NCI-H187 treated with DMSO at 0.1 percent for 48 hours (cell line): ENCODE measurements around the gene NKX1-2.

Experiments used
- DNase-seq: peaks from one replicate; lab custom pipeline; 2025; lab: John Stamatoyannopoulos, UW

The NKX1-2 gene

DNA sequence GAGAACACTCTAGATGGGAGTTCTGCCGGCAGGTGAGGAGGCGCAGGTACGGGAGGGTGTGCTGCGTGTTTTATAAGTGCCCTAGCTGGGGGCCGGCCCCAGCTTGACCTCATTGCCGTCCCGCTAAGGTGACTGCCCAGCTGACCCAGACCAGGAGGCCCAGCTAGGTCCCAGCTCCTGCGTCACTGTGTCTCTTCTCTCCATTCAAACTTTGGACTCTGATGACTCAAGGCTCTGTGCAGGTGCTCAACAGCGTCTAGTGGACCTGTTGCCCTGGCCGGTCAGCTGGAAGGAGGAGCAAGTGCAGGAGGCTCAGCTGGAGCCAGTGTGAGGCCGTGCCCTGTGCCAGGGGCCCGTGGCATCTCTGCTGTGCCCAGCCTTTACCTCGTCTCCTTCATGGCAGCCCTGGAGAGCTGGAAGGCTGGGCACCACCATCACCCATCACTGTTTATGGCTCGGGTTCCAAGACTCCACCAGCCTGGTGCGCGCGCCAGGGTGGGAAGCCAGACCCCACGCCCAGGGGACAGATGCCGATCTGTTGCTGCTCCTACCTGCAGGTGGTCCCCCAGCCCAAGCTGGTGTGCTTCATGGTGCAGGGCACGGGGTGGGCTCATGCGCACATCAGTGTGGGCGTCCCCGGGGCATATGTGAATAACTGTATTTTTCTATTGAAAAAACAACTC is 26.3 kb upstream of the NKX1-2 start:
- no peak for DNase-seq

GRCh38 chr10:124474514-124475070 is 24.8 kb upstream of the NKX1-2 start:
- no peak for DNase-seq

GRCh38 chr10:124473070-124473469 is 23.2 kb upstream of the NKX1-2 start:
- no peak for DNase-seq

GRCh38 chr10:124472071-124472470 is 22.2 kb upstream of the NKX1-2 start:
- DNase-seq, result no peak

- no peak for DNase-seq
These were observed 21.0 kb upstream of the NKX1-2 start for GRCh38 chr10:124470544-124471434.

DNA sequence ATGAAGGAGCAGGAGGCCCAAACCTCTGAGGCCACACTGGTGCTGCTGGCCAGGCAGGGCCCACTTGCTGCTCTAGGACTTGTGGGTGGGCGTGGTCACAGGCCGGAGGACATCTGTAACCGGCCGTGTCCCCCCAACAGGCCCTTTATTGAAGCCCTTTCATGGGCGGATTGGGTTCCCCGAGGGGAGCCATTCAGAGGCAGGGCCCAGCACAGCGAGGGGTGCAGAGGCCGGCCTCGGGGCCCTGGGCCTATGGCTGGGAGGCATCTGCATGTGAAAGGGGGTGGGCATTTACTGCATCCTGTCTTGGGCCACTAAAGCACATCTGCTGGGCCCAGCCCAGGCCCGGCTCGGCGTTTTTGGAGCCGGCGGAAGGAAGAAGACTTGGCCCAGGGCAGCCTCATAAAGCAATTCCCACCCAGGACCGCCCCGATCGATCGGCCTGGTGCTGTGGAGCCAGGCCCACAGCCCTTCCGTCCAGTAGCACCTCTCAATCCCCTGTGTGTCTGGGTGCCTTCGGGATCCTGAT is 20.2 kb upstream of the NKX1-2 start:
- no peak for DNase-seq

DNA sequence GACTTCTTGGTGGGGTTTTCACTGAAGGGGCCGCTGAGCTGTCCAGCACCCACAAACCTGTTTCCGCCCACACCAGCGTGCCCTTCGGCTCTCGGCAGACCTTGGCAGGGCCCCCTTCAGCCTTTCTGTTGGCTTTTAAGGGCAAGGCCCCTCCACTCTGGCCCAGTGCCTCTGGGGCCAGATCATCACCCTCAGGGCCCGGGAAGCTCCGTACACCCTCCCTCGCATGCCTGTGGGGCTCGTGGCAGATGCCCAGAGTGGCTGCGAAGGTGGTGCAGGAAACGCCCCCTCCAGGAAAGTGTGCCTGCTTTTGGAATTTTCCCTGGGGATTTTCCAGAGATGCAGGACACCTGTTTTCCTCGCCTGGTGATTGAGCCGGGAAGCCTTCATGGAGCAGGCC is 18.8 kb upstream of the NKX1-2 start:
- DNase-seq, result no peak

GRCh38 chr10:124467165-124467564 is 17.3 kb upstream of the NKX1-2 start:
- DNase-seq, result no peak

DNA sequence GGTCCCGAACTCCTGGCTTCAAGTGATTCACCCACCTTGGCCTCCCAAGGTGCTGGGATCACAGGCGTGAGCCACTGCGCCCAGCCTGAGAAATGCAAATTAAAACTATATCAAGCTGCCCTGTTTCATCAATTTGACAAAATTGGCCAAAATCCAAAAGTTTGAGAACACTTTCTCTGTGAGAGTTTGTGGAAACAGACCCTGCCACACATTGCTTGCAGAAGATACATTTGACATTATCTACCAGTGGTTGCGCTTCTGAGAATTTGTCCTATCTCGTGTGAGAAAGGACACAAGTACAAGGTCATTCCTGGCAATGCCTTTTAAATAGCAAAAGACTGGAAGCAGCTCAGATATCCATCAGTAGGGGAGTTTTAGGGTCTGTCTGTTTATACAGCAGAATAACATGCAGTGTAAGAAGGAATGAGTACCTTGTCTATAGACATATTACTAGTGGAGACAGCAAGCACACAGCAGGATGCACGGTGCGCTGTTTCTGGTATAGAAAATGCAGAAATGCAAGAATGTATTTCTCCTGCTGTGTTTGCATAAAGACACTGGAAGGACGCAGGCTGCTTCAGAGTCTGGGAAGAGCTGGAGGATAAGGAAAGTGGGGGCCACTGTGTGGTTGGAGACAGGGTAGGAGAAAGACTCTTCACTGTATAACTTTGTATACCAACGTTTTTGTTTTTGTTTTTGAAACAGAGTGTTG is 16.1 kb upstream of the NKX1-2 start:
- no peak for DNase-seq

- DNase-seq, result no peak
These were observed 15.4 kb upstream of the NKX1-2 start for GRCh38 chr10:124465003-124465776.

- DNase-seq, result no peak
These were observed 14.5 kb upstream of the NKX1-2 start for GRCh38 chr10:124464028-124464965.

DNA sequence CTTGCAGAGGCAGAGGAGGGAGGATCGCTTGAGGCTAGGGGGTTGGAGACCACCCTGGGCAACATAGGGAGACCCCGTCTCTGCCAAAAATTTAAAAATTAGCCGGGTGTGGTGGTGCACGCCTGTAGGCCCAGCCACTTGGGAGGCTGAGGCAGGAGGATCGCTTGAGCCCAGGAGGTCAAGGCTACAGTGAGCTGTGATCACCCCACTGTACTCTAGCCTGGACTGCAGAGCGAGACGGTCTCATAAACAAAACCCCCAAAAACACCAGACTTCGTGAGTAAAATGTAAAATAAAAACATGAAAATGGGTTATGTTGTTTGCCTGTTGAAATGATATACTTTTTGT is 12.5 kb upstream of the NKX1-2 start:
- no peak for DNase-seq

GRCh38 chr10:124461642-124462347 is 12.0 kb upstream of the NKX1-2 start, which contains the start of gene LHPP:
Gene LHPP, plus strand, starts transcription at chr10:124461823. Its CDS starts 40 bp downstream, at chr10:124461863.
- DNase-seq, result no peak

GRCh38 chr10:124460144-124460543 is 10.3 kb upstream of the NKX1-2 start:
- DNase-seq, result no peak

GRCh38 chr10:124459395-124459794 is 9.6 kb upstream of the NKX1-2 start:
- no peak for DNase-seq

DNA sequence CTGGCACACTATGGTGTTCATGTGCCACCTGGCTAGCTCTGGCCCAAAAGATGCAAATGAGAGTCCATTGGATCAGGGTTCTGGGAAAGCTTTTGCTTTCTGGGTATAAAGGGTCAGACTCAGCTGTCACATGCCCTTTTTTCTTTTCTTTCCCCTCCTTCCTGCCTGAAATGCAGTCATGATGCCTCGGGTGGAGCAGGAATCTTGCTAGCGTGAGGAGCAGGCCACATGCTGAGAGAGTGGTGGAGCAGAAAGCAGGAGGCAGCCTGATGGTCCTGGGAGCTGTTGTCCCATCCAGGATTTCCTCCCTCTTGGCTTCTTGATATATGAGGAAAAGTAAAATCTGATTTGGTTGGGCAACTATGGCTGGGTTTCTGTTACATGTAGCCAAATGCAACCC is 9.1 kb upstream of the NKX1-2 start:
- DNase-seq, result no peak

DNA sequence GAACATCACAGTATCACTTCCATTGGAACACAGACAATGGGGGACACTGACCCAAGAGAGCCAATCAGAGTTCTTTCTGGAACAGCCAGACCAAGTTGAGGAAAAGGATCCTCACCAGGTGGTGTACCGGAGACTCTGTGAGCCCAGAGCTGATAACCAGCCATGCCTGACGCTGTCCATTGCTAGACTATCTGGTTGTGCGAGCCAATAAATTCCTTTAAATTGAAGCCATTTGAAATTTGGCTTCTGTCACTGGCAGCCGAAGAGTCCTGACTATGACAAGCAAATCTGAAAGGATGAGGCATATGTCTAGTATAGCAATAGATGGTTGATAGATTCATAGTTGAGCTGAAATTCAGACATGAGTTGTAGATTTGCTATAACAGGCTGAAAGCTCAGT is 8.6 kb upstream of the NKX1-2 start:
- DNase-seq, result no peak

DNA sequence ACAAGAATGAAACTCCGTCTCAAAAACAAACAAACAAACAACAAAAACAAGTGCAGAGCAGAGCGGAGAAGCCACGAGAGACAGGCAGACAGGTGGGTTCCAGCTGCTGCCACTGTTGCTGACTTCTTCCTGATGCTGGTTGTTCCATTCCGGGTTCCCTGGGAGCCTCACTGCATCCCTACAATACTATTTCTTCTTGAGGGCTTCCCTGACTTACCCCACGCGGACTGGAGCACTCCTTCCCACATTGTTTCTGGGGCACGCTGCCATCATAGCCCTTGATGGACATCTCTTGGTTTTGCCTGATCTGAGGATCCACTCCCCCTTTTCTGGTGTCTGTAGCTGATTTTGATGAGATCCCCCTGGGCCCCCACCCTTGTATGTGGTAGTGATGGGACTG is 5.6 kb upstream of the NKX1-2 start:
- DNase-seq, result no peak

DNA sequence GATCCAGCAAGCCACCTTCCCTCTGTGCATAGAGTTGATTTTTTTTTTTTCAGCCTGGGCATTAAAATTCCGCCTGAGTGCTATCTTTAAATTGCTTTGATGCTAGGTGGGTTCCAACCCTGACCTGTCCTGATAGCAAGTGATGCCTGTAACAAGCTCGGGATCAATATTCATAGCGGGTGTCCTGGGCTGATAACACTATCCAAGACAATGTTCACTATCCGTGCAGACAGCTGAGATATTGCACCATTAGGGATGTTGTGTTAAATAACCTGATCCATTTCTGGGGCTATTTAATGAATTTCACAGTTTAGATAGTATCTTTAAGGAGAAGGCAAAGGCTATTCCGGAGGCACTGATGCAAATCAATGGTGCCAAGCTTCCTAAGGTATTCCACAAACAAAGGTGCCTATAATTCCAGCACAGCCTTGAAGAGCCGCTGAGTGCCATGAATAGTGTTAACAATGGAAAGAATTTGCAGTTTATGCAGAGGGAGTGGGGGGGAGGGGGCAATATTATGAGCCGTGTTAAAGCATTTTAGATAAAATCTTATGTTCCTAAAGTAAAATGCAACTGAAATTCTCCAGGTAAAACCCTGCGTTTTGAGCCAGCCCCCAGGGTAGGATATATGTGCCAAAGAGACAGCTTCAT is 4.2 kb upstream of the NKX1-2 start:
- DNase-seq, result no peak
